Embryonic facial prominence (tissue), 1 donor: Measurements from ENCODE around the gene TTC36.
"Not testable (repeated sequence)": the region's sequence is repeated elsewhere in the genome, so short reads cannot be mapped to it uniquely, and the experiment has no call there.

Source experiments
- DNase-seq: peaks from one replicate; pipeline ENCODE4 v3.0.0-alpha.2; 2016; ENCODE audit errors: extremely low spot score

Gene TTC36

DNA sequence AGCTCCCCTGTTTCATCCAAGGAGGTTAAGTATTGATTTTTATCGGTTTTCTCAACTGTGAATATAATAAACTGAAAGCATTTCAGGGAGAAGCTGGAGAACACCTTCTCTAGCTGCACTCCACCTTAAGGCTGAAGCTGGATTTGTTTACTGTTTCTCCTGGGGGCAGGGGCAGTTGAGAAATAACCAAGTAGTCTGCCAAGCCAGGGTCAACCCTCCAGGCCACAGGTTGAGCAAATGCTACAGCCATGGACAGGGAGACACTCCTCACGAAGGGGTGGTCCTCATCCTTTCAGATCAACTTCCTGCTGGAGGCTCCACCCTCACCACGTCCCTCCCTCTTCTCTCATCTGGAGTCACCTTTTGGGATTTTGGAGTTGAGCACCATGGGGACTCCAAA, at the start of gene TTC36:
TSS of gene TTC36 (plus strand) at position 366 of the 400 bp plus-strand sequence. CDS start at position 387, 21 bp downstream.
- DNase-seq = no peak

DNA sequence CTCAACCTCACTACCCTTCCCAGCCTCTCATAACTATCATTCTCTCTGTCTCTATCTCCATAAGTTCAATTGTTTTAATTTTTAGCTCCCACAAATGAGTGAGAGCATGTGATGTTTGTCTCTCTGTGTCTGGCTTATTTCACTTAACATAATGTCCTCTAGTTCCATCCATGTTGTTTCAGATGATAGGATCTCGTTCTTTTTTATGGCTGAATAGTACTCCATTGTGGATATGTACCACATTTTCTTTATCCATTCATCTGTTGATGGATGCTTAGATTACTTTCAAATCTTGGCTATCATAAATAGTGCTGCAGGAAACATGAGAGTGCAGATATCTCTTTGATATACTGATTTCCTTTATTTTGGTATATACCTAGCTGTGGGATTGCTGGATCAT, 46.0 kb upstream of the TTC36 start:
- not testable (repeated sequence) for DNase-seq

DNA sequence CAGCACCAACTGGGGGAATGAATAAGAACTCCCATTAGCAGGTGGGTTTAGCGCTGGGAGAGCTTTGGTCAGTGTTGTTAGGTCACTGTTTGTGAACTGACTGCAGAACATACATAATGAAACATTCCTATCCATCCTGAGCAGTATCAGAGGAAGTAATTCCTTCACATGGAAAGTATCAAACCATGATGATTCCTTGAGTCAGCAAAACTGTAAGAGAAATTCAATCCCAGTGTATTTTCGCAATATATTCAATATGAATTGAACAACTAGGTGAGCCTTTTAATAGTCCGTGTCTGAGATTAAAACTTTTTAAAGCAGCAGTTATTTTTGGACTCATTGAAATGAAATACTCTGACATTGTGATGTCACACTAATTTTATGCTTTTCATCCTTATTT, 42.9 kb upstream of the TTC36 start:
- DNase-seq = no peak

- DNase-seq = no peak
These were observed 42.0 kb upstream of the TTC36 start for GRCh38 chr11:118485273-118485672.

DNA sequence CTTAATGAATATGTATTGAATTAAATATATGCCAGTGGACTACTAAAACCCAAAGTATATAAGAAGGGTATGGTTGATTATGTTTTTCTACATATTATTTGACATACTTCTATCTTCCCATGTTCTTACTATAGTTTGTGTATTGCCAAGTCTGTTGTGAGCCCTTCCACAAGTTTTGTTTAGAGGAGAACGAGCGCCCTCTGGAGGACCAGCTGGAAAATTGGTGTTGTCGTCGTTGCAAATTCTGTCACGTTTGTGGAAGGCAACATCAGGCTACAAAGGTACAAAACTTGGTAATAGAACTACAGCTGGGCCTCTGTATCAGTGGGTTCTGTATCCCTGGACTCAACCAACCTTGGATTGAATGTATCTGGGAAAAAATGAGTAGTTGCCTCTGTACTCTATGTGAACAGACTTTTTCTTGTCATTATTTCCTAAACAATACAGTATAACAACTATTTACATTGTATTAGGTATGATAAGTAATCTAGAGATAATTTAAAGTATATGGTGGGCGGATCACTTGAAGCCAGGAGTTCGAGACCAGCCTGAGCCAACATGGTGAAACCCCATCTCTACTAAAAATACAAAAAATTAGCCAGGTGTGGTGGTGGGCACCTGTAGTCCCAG, 38.7 kb upstream of the TTC36 start:
- DNase-seq = peak; percentile 70

DNA sequence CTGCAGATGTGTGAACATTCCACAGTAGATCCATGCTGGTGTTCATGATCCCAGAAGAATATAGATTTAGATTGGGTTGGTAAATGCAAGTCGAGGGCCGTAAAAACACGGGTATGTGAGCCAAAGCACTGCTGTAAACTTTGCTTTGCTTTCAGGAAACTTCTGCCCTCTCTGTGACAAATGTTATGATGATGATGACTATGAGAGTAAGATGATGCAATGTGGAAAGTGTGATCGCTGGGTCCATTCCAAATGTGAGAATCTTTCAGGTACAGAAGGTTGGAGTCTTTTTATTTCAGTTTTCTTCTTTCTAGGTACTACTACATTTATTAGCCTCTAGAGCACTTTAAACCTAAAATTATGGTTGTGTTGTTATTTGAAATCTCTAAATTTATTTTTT, 36.2 kb upstream of the TTC36 start:
- no peak for DNase-seq

DNA sequence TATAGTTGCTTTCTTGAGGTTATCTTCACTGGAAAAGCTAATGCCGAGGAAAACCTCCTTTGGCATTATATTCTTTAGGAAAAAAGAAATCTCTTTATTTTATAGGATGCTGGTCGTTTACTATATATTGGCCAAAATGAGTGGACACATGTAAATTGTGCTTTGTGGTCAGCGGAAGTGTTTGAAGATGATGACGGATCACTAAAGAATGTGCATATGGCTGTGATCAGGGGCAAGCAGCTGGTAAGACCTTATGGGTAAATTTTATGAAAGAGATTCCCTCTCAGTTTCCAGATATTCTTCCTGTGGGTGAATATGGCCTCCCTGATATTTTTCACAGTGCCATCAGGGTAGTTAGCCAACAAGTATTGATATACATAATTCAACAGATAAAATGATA, 29.4 kb upstream of the TTC36 start:
- no peak for DNase-seq

DNA sequence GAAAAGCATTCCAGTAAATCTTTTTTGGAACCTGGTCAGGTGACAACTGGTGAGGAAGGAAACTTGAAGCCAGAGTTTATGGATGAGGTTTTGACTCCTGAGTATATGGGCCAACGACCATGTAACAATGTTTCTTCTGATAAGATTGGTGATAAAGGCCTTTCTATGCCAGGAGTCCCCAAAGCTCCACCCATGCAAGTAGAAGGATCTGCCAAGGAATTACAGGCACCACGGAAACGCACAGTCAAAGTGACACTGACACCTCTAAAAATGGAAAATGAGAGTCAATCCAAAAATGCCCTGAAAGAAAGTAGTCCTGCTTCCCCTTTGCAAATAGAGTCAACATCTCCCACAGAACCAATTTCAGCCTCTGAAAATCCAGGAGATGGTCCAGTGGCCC, 24.1 kb upstream of the TTC36 start:
- no peak for DNase-seq

GRCh38 chr11:118511601-118512000, 15.7 kb upstream of the TTC36 start:
- DNase-seq = no peak

- DNase-seq = no peak
These were observed 13.2 kb upstream of the TTC36 start for GRCh38 chr11:118514103-118514502.

DNA sequence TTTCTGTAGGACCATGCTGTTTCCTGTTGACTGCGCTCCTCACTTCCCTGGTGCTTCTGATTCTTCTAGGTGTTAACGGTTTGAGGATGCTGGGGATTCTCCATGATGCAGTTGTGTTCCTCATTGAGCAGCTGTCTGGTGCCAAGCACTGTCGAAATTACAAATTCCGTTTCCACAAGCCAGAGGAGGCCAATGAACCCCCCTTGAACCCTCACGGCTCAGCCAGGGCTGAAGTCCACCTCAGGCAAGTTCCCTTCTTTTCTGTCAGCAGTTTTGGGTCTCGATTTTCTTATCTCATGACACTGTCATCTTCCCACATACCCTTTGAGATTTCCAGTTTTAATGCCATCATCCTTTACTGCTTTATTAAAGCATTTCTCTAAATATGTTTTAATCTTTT, 7.7 kb upstream of the TTC36 start:
- no peak for DNase-seq

DNA sequence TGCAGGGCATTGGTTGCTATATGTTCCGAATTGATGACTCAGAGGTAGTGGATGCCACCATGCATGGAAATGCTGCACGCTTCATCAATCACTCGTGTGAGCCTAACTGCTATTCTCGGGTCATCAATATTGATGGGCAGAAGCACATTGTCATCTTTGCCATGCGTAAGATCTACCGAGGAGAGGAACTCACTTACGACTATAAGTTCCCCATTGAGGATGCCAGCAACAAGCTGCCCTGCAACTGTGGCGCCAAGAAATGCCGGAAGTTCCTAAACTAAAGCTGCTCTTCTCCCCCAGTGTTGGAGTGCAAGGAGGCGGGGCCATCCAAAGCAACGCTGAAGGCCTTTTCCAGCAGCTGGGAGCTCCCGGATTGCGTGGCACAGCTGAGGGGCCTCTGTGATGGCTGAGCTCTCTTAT, 5.4 kb upstream of the TTC36 start:
- DNase-seq = no peak

- DNase-seq = no peak
These were observed 4.7 kb upstream of the TTC36 start for GRCh38 chr11:118522571-118523072.

DNA sequence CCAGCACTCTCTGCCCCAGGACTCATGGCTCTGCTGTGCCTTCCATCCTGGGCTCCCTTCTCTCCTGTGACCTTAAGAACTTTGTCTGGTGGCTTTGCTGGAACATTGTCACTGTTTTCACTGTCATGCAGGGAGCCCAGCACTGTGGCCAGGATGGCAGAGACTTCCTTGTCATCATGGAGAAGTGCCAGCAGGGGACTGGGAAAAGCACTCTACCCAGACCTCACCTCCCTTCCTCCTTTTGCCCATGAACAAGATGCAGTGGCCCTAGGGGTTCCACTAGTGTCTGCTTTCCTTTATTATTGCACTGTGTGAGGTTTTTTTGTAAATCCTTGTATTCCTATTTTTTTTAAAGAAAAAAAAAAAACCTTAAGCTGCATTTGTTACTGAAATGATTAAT, 2.9 kb upstream of the TTC36 start:
- DNase-seq = no peak

DNA sequence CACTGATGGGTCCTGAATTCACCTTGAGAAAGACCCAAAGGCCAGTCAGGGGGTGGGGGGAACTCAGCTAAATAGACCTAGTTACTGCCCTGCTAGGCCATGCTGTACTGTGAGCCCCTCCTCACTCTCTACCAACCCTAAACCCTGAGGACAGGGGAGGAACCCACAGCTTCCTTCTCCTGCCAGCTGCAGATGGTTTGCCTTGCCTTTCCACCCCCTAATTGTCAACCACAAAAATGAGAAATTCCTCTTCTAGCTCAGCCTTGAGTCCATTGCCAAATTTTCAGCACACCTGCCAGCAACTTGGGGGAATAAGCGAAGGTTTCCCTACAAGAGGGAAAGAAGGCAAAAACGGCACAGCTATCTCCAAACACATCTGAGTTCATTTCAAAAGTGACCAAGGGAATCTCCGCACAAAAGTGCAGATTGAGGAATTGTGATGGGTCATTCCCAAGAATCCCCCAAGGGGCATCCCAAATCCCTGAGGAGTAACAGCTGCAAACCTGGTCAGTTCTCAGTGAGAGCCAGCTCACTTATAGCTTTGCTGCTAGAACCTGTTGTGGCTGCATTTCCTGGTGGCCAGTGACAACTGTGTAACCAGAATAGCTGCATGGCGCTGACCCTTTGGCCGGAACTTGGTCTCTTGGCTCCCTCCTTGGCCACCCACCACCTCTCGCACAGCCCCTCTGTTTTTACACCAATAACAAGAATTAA, 2.4 kb upstream of the TTC36 start:
- DNase-seq = no peak

DNA sequence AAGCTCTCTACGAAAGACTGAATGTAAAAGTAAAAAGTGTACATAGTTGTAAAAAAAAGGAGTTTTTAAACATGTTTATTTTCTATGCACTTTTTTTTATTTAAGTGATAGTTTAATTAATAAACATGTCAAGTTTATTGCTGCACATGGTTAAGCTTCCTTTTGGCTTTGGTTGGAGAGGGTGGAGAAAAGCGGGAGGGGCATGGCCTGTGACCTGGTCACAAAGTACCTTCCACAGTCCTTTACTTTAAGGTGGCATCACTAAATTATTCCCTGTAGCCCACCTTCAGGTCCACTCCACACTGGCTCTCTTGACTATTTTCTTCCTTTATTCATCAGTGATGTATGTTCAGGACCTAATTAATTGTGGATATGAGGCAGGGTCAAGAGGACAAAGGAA, 586 bp upstream of the TTC36 start:
- DNase-seq = no peak

DNA sequence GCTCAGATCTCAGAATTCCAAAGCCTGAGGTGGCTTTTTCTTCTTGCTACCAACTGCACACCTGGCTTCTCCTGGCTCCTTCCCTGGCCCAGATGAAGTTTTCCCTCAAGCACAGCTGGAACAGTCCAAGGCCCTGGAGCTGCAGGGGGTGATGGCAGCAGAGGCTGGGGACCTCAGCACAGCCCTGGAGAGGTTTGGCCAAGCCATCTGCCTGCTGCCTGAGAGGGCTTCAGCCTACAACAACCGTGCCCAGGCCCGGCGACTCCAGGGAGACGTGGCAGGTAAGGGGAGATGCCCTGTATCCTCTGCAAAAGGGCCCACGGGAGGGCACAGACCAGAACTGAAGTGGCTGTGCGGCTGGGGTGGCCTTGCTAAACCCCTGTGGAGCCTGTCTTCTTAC, 1.2 kb downstream of the TTC36 start:
- no peak for DNase-seq

DNA sequence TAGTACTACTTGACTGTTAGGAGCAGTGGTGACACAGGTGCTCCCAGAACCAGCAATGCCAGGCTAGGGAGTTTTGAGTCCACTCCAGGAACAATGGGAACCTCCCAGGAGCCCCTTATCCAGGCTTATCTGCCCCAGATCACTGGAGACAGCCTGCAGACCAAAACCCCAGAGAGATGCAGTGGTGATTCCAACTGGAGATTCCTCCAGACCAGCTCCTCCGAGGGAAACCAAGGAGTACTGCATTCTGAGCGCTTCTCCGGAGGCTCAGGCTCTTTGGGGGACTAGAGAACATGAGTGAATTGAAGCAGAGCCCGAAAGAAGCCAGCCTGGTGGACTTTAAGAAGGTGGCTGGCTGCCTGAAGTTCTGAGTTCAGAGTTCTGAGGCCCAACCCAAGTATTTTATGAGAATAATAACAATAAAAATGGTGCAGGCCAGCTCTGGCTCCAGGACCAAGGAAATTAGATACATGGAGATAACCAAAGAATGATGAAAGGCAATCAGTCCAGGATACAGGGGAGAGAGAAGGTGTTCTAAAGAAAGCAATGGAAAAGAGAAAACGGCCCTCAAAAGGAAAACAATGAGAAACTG, 2.4 kb downstream of the TTC36 start:
- DNase-seq = no peak

DNA sequence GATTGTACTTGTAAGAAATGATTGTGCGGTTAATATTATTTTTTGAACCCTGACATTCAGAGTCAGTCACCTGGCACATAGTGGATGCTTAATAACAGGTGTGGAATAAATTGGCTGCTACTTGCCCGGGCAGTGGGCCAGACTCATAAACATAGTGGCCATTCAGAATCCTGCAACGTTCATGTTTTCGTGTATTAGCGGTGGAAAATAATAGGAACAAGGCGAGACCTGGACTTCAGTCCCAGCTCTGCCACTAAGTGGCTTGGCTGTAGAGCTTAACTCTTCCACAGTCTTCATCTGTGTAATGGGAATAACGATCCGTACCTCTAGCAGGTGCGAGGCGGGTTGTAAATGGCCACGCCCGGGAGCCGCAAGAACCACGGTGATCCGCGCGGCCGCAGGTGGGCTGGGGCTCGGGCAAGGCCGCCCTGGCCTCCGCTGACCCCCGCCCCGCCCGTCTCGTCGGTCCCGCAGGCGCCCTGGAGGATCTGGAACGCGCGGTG, 3.0 kb downstream of the TTC36 start:
- DNase-seq = no peak

DNA sequence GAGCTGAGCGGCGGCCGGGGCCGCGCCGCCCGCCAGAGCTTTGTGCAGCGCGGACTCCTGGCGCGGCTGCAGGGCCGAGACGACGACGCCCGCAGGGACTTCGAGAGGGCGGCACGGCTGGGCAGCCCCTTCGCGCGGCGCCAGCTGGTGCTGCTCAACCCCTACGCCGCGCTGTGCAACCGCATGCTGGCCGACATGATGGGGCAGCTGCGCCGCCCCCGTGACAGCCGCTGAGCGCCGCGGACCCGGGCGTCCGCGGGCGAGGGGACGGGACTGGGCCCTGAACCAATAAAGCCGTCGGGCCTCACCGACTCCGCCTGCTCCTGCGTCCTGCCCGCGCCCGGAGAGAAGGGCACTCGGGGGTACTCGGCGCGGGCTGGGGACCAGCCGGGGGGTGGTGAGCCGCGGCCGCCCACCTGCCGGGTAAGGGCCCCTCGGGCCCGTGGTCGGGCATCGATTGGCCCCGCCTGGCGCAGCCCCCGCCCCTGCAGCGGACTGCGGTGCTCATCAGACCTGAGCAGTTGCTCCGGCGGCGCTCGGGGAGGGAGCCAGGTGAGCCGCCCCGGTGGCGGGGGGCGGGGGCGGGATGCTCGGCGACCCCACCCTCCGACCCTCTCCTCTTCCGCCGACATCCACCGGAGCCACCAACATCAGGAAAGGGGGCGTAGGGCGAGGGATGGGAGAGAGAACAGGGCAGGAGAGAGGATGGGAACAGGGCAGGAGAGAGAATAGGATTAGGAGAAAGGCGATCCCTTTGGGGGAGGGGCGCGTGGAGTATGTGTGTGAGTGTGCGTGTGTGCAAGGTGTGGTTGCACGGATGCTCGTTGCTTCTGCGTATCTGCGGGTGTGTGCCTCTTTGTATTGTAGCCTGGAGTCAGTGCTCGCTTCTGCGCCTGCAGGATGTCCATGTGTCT, 3.7 kb downstream of the TTC36 start, which contains the start of gene TMEM25:
TSS of gene TMEM25 (plus strand) at position 510 of the 914 bp plus-strand sequence. CDS start 610 bp downstream, outside the sequence.
- no peak for DNase-seq

- DNase-seq = no peak
These were observed 4.4 kb downstream of the TTC36 start for GRCh38 chr11:118531597-118532084.
